ENCODE data around the gene PLEKHM2.

- TF ChIP-seq, protein P1, sequence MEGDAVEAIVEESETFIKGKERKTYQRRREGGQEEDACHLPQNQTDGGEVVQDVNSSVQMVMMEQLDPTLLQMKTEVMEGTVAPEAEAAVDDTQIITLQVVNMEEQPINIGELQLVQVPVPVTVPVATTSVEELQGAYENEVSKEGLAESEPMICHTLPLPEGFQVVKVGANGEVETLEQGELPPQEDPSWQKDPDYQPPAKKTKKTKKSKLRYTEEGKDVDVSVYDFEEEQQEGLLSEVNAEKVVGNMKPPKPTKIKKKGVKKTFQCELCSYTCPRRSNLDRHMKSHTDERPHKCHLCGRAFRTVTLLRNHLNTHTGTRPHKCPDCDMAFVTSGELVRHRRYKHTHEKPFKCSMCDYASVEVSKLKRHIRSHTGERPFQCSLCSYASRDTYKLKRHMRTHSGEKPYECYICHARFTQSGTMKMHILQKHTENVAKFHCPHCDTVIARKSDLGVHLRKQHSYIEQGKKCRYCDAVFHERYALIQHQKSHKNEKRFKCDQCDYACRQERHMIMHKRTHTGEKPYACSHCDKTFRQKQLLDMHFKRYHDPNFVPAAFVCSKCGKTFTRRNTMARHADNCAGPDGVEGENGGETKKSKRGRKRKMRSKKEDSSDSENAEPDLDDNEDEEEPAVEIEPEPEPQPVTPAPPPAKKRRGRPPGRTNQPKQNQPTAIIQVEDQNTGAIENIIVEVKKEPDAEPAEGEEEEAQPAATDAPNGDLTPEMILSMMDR (IDR thresholded peaks at IDR 0.05) = no peak
- TF ChIP-seq EZH2 (IDR thresholded peaks at IDR 0.05) = no peak
Observed at GRCh38 chr1:15693371-15693770, 9.3 kb downstream of the PLEKHM2 start.
